K562 (cell line): ENCODE data around the gene ASB11. TPM values are rescaled to one million over a fixed set of nuclear protein-coding genes. Genes with fewer than 3 reads are reported as not detected.

Experiments used
- ATAC-seq: fragments of 200-7000 bp; cut with Tn5 transposase; 3 replicates; pipeline ENCODE4 v1.9.1; 2020; ENCODE audit warnings: moderate library complexity
- BruUV-seq: library from RNA; stranded (reverse); fragments of 400-500 nt; replicated peaks from 2 replicates; lab custom pipeline; 2021; lab: Mats Ljungman, UMichigan
- CTCF ChIA-PET: fragments of 300-600 bp; formaldehyde crosslinking; extraction: SDS; loops from one replicate; lab custom pipeline; 2021; ENCODE audit warnings: low intra/inter-chr PET ratio; lab: Yijun Ruan, JAX
- POLR2A ChIA-PET: fragments of 300-600, 350-650 bp; sonication (Branson Sonifier 250); formaldehyde crosslinking; extraction: SDS; loops from one replicate; lab custom pipeline; 2021; ENCODE audit warnings: antibody characterized with exemption, inconsistent platforms; lab: Yijun Ruan, JAX
- DNase-seq, 4 experiments: peaks; one replicate each; pipeline versions ENCODE4 v3.0.0 to v3.0.0-alpha.2; 2011 to 2018; ENCODE audit warnings: low spot score in 3 of 4, mixed read lengths in 3 of 4; ENCODE audit errors: extremely low read depth in 1 of 4
- FAIRE-seq: peaks from 2 replicates; lab custom pipeline; 2011; peaks lifted over from hg19 to GRCh38; lab: Jason Lieb, UNC
- H2AFZ ChIP-seq: 2 replicates; pipeline ENCODE4 v1.6.0; 2011; ENCODE audit warnings: low read depth, low read length, control low read depth, inconsistent platforms
- H3K27ac ChIP-seq: fragments of 200-600 bp; 3 replicates; pipeline ENCODE4 v1.8.0; 2011; ENCODE audit warnings: low read depth, mild to moderate bottlenecking, control low read depth, inconsistent platforms, low read length, moderate library complexity, mixed read lengths; ENCODE audit errors: extremely low read depth
- H3K27me3 ChIP-seq, 2 experiments: fragments of 300-600 bp in 1 of 2; 2 replicates in 1 of 2; 3 replicates in 1 of 2; pipeline versions ENCODE4 v1.6.0 to v1.8.0; 2011; ENCODE audit warnings: inconsistent platforms in 2 of 2, low read length in 2 of 2, mild to moderate bottlenecking in 1 of 2, mixed read lengths in 1 of 2, moderate library complexity in 1 of 2; ENCODE audit not compliant: control insufficient read depth in 2 of 2, insufficient read depth in 2 of 2
- H3K36me3 ChIP-seq: fragments of 300-600 bp; 3 replicates; pipeline ENCODE4 v1.8.0; 2011; ENCODE audit warnings: mild to moderate bottlenecking, low read length, inconsistent platforms; ENCODE audit not compliant: control insufficient read depth, insufficient read depth
- H3K4me1 ChIP-seq, 2 experiments: fragments of 200-600 bp in 1 of 2; replicated peaks in 1 of 2; 2 replicates in 1 of 2; 3 replicates in 1 of 2; pipeline versions ENCODE4 v1.5.1 to v1.8.0; 2011; ENCODE audit warnings: inconsistent platforms in 2 of 2, low read length in 2 of 2, mild to moderate bottlenecking in 1 of 2, mixed read lengths in 1 of 2, moderate library complexity in 1 of 2; ENCODE audit not compliant: control insufficient read depth in 2 of 2, insufficient read depth in 2 of 2
- H3K4me2 ChIP-seq: 2 replicates; pipeline ENCODE4 v1.6.1; 2011; ENCODE audit warnings: low read length, control low read depth, inconsistent platforms, mixed read lengths; ENCODE audit not compliant: insufficient read depth
- H3K4me3 ChIP-seq: fragments of 200-600 bp; sonication (generic), shearing (Covaris generic); 2 replicates; pipeline ENCODE4 v1.5.1; 2016; ENCODE audit warnings: control low read depth, inconsistent platforms
- H3K79me2 ChIP-seq: fragments of 200-600 bp; 3 replicates; pipeline ENCODE4 v1.8.0; 2011; ENCODE audit warnings: low read length, inconsistent platforms; ENCODE audit not compliant: control insufficient read depth, insufficient read depth
- H3K9ac ChIP-seq, 2 experiments: 2 replicates each; pipeline versions ENCODE4 v1.6.0 to v1.6.1; 2011; ENCODE audit warnings: low read depth in 2 of 2, low read length in 2 of 2, control low read depth in 1 of 2, inconsistent platforms in 1 of 2, mild to moderate bottlenecking in 1 of 2, mixed read lengths in 1 of 2; ENCODE audit not compliant: insufficient read depth in 1 of 2
- H3K9me1 ChIP-seq: one replicate; pipeline ENCODE4 v1.6.0; 2011; ENCODE audit warnings: inconsistent platforms, mild to moderate bottlenecking, low read length, moderate library complexity; ENCODE audit not compliant: control insufficient read depth, insufficient read depth
- H3K9me3 ChIP-seq: replicated peaks from 2 replicates; pipeline ENCODE4 v1.5.1; 2011; ENCODE audit warnings: low read depth, low read length, inconsistent platforms; ENCODE audit not compliant: control insufficient read depth, insufficient read depth
- H4K20me1 ChIP-seq: replicated peaks from 2 replicates; pipeline ENCODE4 v1.6.1; 2011; ENCODE audit warnings: low read length, inconsistent platforms, mixed read lengths; ENCODE audit not compliant: control insufficient read depth, insufficient read depth
- NR2C1 ChIP-seq, 2 experiments: fragments of 450-650 bp; IDR thresholded peaks; 2 replicates each; pipeline ENCODE4 v1.6.1; 2017; ENCODE audit warnings: mild to moderate bottlenecking in 2 of 2, antibody characterized with exemption in 1 of 2, inconsistent platforms in 1 of 2, missing compliant biosample characterization in 1 of 2, missing genetic modification characterization in 1 of 2
- PBX2 ChIP-seq, 2 experiments: IDR thresholded peaks in 1 of 2; conservative IDR thresholded peaks in 1 of 2; 2 replicates each; pipeline ENCODE4 v1.6.1; 2016; ENCODE audit warnings: low read depth in 2 of 2, mild to moderate bottlenecking in 1 of 2, missing compliant biosample characterization in 1 of 2, missing genetic modification characterization in 1 of 2, moderate library complexity in 1 of 2
- WGBS: fragments of 100-300 bp; shearing (Covaris generic); methylation state at CpG from one replicate; pipeline ENCODE4 v1.1.6; 2016; ENCODE audit warnings: low coverage, mixed read lengths; ENCODE audit not compliant: insufficient coverage; ENCODE audit errors: missing lambda C conversion rate; 5-methylcytosine and 5-hydroxymethylcytosine counted together
- in situ Hi-C: fragments of 300-500 bp; cut with MboI; formaldehyde crosslinking; loops from 4 replicates; pipeline ENCODE4 v1.15.0; 2018; ENCODE audit warnings: inconsistent platforms, mixed read lengths
- intact Hi-C: fragments of 100-400 bp; cut with micrococcal nuclease; formaldehyde crosslinking; loops from 2 replicates; pipeline ENCODE4 v1.14.2; 2022
- polyA plus RNA-seq, 8 experiments: library from polyadenylated mRNA; depleted of rRNA in 4 of 8; stranded (reverse) in 5 of 8; unstranded in 3 of 8; fragments of >200 nt; fragmentation: Nextera tagmentation in 2 of 8; fragmentation: Illumina TruSeq in 1 of 8; extraction: Ambion mirVana in 2 of 8; extraction: Trizol in 1 of 8; gene quantifications; 2 replicates each; pipeline versions ENCODE4 v1.2.1 to v1.2.3, GENCODE V29; 2011 to 2014; ENCODE audit warnings: inconsistent platforms in 1 of 8, missing spikeins in 1 of 8
- total RNA-seq, 7 experiments: library from RNA; depleted of rRNA in 6 of 7; stranded (reverse); fragments of >200 nt in 6 of 7; fragmentation: Illumina TruSeq in 2 of 7; extraction: Trizol in 2 of 7; gene quantifications; 2 replicates each; pipeline versions ENCODE4 v1.2.1 to v1.2.3, GENCODE V29; 2011 to 2021; ENCODE audit warnings: low replicate concordance in 1 of 7
- TF ChIP-seq, protein P1 (sequence below): fragments of 250-450 bp; sonication (Bioruptor Pico); IDR thresholded peaks from 2 replicates; pipeline ENCODE4 v1.9.0; 2021; ENCODE audit warnings: mild to moderate bottlenecking, inconsistent platforms

Gene ASB11
- total and polyA plus RNA-seq, 9 of the 15 experiments (the other 6 are each of a cell fraction or from before 2014, with no cell fraction given): not detected

- no peak overlapping the region for H2AFZ ChIP-seq
- H3K4me1 ChIP-seq: no peaks in the 10 kb centered on the region
- no peak for DNase-seq
- intact Hi-C loops (no loop called here), in situ Hi-C loops (no loop called here)
- TF ChIP-seq NR2C1 (IDR thresholded peaks at IDR 0.05) (no peak), NR2C1 (tag; IDR thresholded peaks at IDR 0.05) (no peak), PBX2 (CRISPR knock-in tag; IDR thresholded peaks at IDR 0.05; ENCODE audit: low read depth) (no peak), PBX2 (tag; conservative IDR thresholded peaks at IDR 0.05; ENCODE audit: low read depth) (no peak)
- TF ChIP-seq, protein P1, sequence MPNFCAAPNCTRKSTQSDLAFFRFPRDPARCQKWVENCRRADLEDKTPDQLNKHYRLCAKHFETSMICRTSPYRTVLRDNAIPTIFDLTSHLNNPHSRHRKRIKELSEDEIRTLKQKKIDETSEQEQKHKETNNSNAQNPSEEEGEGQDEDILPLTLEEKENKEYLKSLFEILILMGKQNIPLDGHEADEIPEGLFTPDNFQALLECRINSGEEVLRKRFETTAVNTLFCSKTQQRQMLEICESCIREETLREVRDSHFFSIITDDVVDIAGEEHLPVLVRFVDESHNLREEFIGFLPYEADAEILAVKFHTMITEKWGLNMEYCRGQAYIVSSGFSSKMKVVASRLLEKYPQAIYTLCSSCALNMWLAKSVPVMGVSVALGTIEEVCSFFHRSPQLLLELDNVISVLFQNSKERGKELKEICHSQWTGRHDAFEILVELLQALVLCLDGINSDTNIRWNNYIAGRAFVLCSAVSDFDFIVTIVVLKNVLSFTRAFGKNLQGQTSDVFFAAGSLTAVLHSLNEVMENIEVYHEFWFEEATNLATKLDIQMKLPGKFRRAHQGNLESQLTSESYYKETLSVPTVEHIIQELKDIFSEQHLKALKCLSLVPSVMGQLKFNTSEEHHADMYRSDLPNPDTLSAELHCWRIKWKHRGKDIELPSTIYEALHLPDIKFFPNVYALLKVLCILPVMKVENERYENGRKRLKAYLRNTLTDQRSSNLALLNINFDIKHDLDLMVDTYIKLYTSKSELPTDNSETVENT (CRISPR knock-in tag): no peak
- no peak for FAIRE-seq
- no peaks in the 10 kb centered on the region for H3K79me2 ChIP-seq
- POLR2A ChIA-PET: no interaction called here
- H3K4me2 ChIP-seq: no peak overlapping the region
- no peak overlapping the region for H3K4me3 ChIP-seq
- no peak overlapping the region for H3K27ac ChIP-seq
- CTCF ChIA-PET: no interaction called here
- ATAC-seq: no peak
- WGBS: 3% methylated on average over 3 of the region's 3 CpGs
- H3K27me3 ChIP-seq: peaks cover 2% of the 10 kb centered on the region in 2 experiments; a peak in 4 of 5 replicates
- H3K9me3 ChIP-seq: no peaks in the 10 kb centered on the region
- no peak overlapping the region for H3K9ac ChIP-seq
- no peaks in the 10 kb centered on the region for H4K20me1 ChIP-seq
- no TSS peak for BruUV-seq
- no peaks in the 10 kb centered on the region for H3K36me3 ChIP-seq
- no peaks in the 10 kb centered on the region for H3K9me1 ChIP-seq
Observed at GRCh38 chrX:15292861-15293260, 22.6 kb downstream of the ASB11 start.
